SW 1271 (cell line): ENCODE results near the gene FADS1.

Source experiments
- DNase-seq, 2 experiments: peaks; one replicate each; lab custom pipeline; 2025; lab: John Stamatoyannopoulos, UW

Gene FADS1

GRCh38 chr11:61826930-61827570 is 10.2 kb upstream of the FADS1 start:
- DNase-seq = no peak

- DNase-seq = no peak
These were observed 3.4 kb upstream of the FADS1 start for GRCh38 chr11:61820174-61820573.

GRCh38 chr11:61817471-61818202 is 834 bp upstream of the FADS1 start:
- no peak for DNase-seq

DNA sequence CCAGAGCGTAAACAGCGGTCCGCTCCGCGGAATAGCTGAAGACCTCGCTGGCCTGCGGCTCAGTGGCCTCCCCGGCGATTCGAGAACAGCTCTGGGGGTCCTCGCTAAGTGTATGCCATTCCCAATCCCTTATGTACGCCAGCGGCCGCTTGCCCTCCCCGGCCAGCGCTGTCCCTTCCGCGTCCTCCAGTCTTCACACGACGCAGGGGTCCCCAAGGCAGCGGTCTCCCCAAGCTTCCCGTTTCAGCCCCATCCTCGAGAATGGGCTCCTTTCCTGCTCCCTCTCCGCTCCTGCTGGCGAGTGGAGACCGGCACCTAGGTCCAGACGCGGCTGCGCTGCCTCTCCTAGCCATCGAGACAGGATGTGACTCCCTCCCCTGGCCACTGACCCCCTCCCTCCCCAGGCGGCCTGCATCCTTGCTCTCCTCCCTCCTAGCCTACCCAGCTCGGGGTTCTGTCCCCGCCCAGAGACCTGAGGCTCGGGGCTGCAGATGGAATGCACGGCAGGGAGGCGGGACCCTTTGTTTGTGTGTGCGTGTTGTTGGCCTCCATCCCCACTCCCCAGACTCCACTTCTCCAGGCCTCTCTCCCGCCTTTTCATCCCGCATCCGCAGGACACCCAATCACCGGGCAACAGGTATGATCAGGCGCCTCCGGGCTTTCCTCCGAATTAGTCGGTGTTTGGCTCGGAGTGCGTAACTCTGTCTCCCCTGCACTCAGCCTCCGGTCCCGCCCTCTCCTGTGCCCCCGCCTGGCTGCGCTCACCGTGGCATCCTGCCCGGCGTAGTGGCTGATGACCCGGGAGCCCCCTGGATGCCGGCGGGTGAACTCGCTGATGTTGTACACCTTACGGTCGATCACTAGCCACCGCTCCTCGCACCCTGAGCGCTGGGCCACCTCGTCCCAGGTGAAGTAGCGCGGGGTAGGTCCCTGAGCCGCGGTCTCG is 740 bp downstream of the FADS1 start:
- peak; percentile 63 to 76 for DNase-seq

DNA sequence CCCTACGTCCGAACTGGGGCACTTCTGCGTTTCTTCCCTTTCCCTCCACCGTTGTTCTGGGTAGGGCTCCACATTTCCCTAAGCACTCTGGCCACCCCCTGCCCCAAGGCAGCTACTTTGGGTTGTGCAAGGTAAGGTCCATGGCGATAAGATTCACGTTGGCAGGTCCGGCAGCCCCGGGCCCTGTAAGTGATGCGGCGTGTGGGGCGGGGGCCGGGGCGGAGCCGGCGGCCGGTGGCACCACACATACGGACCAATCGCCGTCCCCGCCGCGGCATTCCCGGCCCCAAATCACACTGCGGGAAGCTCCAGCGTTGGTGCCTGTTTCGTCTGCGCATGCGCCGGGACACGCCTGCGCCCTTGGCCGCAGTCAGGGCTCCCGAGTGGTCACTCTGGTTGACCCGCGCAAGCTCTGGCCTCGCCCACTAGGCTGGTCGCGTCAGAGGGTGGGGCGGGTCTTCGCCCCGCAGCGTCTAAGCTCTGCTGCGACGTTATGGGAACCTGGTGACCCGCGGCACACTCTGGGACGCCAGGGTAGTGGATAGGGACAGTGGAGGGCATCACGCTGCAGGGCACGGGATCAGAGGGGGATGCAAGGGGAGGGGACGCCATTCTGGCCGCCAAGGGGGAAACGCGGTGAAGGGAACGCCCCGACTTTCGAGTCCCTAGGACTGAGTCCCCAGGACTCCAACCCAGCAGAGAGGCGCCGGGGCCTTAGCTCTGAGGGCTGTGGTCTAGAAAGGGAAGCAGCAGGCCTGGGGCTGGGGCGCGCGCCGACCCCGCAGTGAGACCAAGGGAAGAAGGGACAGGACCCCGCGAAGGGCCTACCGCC is 1.6 kb downstream of the FADS1 start:
- peak; percentile 92 to 95 for DNase-seq

DNA sequence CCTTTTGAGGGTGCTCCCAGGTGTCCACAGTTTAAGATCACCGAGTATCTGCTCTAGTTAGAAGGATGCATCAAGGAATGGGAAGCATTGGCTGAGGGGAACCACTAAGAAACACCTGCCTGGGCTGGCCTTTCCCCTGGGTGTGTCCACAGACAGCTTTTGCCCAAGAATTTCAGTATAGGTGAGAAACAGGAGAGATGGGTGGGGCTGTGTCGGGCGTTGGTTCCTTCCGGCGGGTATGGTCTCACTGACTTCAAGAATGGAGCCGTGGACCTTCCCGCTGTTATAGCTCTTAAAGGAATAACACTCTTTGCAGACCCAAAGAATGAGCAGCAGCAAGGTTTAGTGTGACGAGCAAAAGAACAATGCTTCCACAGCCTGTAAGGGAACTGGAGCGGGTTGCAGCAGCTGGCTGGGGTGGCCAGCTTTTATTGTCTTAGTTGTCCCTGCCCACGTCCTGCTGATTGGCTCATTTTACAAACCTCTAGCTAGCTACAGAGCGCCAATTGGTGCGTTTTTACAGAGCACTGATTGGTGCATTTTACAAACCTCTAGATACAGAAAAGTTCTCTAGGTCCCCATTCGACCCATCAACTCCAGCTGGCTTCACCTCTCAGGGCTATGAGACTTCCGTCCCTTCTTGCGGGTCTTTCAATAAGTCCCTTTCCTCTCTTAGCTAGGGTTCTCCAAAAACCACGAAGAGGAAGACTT is 2.4 kb downstream of the FADS1 start:
- DNase-seq = no peak

DNA sequence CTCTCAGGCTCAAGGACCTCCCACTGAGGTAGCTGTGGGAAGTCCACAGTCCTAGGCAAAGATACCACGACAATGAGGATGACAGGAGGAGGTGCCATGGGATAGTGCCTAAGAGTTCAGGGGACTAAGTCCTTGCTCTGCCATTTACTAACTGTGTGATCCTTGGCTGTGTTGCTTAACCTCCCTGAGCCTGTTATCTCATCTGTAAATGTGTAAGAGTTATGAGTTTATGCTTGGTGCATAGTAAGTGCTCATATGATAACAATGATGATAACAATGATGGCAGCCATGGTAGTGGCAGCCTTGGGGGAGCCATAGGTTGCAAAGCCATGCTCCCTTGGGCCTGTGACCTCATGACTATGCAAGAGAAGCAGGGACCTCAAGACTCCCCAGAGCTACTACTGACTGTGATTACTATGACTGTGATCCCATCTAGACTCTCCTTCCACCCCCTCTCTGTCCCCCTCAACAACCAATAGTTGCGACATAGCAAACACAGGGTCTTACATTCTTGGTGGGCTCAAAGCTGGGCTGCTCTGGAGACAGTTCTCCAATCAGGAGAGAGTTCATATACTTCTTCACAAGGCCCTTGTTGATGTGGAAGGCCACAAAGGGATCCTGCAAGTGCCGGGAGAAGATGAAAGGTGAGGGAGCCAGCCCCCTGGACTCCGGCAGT is 3.9 kb downstream of the FADS1 start:
- no peak for DNase-seq

DNA sequence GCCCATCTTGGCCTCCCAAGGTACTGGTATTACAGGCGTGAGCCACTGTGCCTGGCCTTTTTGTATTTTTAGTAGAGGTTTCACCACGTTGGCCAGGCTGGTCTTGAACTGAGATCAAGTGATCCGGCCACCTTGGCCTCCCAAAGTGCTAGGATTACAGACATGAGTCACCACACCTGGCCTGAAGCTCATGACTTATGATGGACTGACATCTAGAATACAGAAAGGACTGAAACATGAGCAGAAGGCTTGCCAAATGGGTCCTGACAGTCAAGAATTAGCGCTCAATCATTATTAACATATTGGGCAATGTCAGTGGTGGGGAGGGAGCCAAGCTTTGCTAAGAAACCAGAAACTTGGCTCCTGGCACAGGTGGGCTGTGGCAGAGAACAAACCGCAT is 5.0 kb downstream of the FADS1 start:
- no peak for DNase-seq

- DNase-seq = no peak
These were observed 6.1 kb downstream of the FADS1 start for GRCh38 chr11:61810671-61811175.

DNA sequence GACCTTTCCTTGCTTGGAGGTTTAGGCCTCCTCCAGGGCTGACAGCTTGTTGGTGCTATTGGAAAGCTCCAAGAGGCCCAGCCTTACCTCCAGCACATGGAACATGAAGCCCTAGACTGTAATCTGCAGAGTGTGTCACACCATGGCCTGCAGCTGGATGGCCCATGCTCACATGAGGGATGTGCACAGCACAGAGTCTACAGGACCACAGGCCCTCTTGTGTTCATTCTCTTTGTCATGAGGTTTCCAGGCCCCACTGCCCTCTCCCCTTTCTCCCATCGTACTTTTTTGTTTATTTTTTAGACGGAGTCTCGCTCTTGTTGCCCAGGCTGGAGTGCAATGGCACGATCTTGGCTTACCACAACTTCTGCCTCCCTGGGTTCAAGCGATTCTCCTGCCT is 10.0 kb downstream of the FADS1 start:
- no peak for DNase-seq

DNA sequence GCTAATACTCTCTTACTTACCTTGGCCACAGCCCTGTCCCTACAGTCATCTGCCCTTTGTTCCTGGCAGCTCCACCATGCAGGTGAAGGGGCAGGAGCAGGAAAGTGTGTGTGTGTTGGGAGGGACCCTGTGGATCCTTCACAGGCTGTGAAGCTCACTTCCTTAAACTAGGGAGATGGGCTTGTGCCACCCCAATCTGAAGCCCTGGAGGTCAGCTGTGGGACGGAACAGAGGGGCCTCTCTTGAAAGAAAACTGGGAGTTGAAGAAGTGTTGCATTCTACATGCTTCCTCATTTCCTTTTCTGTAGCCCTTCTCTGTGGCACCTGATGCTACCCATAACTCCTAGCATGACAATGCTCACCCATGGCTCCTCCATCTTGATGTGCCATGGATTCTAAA is 11.7 kb downstream of the FADS1 start:
- DNase-seq = no peak

- no peak for DNase-seq
These were observed 12.7 kb downstream of the FADS1 start for GRCh38 chr11:61803889-61804647.

DNA sequence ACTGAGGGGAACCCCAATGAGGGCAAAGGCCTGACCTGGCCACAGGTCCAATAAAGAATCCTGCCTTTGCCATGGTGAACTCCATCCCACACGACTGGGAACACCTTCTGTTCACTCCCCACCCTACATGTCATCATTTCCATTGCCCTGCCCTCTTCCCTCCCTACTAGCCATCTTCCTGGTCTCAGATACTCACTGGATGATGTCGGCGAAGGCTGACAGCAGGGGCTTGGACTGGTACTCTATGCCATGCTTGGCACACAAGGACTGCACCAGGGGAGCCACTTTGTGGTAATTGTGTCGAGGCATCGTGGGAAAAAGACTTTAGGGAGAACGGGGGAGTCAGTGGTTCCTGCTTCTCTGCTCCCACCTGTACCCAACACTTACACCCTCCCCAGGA is 14.2 kb downstream of the FADS1 start:
- no peak for DNase-seq

GRCh38 chr11:61800331-61801281 is 16.2 kb downstream of the FADS1 start:
- DNase-seq = no peak

DNA sequence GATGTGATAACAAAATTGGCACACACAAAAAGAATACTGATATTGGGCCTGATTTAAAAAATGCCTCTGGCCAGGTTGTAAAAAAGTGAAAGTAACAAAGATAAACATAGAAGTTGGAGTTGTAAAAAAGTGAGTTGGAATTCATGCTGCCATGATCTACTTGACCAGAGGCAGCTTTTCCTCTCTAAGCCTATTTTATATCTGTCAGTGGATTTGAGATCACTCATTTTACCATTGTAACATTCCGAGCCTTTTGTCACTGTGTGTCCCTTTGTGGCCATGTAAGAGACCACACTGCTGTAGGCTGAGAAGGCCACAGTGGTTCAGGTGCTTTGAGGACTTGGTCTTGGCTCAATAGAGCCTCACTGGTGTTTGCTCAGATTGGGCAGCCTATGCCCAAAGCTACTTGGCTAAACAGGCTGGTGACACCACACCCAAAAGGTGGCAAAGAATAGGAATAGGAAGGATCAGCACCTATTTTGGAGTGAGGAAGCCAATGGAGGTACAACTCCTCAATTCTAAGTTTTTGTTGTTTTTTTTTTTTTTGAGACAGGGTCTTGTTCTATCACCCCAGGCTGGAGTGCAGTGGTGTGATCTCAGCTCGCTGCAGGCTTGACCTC is 17.0 kb downstream of the FADS1 start:
- no peak for DNase-seq

GRCh38 chr11:61797263-61797944 is 19.4 kb downstream of the FADS1 start:
- DNase-seq = peak in 1 of 2 experiments; percentile 78

GRCh38 chr11:61795876-61796526 is 20.8 kb downstream of the FADS1 start:
- DNase-seq = no peak
